ENCODE data around the gene ARID2. TPM values are rescaled to one million over a fixed set of nuclear protein-coding genes. Genes with fewer than 3 reads are reported as not detected.

The ARID2 gene
- total RNA-seq, 4 donors from 2014 or later: 32.1 to 79.1 (median 41.5) TPM

- DNase-seq (ENCODE audit: low spot score in 2 of 2): no peak
- Histone ChIP-seq H3K9me3 (no peaks in the 10 kb centered on the region), H3K27ac (no peak overlapping the region), H3K4me3 (no peak overlapping the region), H3K27me3 (no peaks in the 10 kb centered on the region), H3K36me3 (peaks cover 42% of the 10 kb centered on the region), H3K4me1 (no peaks in the 10 kb centered on the region)
- WGBS: 98% methylated on average over 1 of the region's 1 CpG
- no peak for TF ChIP-seq CTCF (IDR thresholded peaks at IDR 0.05)
- TF ChIP-seq POLR2AphosphoS5 (IDR thresholded peaks at IDR 0.05): no peak
- TF ChIP-seq POLR2A (IDR thresholded peaks at IDR 0.05): no peak
- TF ChIP-seq EP300 (IDR thresholded peaks at IDR 0.05): no peak
These were observed 136.8 kb downstream of the ARID2 start for GRCh38 chr12:45866299-45866698.

- Histone ChIP-seq H3K4me3 (no peak overlapping the region), H3K27ac (no peak overlapping the region), H3K9me3 (no peaks in the 10 kb centered on the region), H3K36me3 (peaks cover 61% of the 10 kb centered on the region), H3K4me1 (no peaks in the 10 kb centered on the region), H3K27me3 (no peaks in the 10 kb centered on the region)
- TF ChIP-seq CTCF (IDR thresholded peaks at IDR 0.05): no peak
- no peak for TF ChIP-seq EP300 (IDR thresholded peaks at IDR 0.05)
- TF ChIP-seq POLR2AphosphoS5 (IDR thresholded peaks at IDR 0.05): no peak
- TF ChIP-seq POLR2A (IDR thresholded peaks at IDR 0.05): no peak
- 87% methylated on average over 7 of the region's 7 CpGs for WGBS
- no peak for DNase-seq (ENCODE audit: low spot score in 2 of 2)
These were observed 142.9 kb downstream of the ARID2 start for GRCh38 chr12:45872446-45872845.

GRCh38 chr12:45877069-45877468 is 147.6 kb downstream of the ARID2 start:
- no peak for DNase-seq (ENCODE audit: low spot score in 2 of 2)
- TF ChIP-seq EP300 (IDR thresholded peaks at IDR 0.05): no peak
- no peak for TF ChIP-seq POLR2A (IDR thresholded peaks at IDR 0.05)
- TF ChIP-seq POLR2AphosphoS5 (IDR thresholded peaks at IDR 0.05): no peak
- TF ChIP-seq CTCF (IDR thresholded peaks at IDR 0.05): no peak
- Histone ChIP-seq H3K36me3 (peaks cover 54% of the 10 kb centered on the region), H3K27ac (no peak overlapping the region), H3K9me3 (no peaks in the 10 kb centered on the region), H3K4me1 (no peaks in the 10 kb centered on the region), H3K4me3 (no peak overlapping the region), H3K27me3 (no peaks in the 10 kb centered on the region)
- 97% methylated on average over 5 of the region's 5 CpGs for WGBS

GRCh38 chr12:45878630-45879255 is 149.2 kb downstream of the ARID2 start:
- no peak for DNase-seq (ENCODE audit: low spot score in 2 of 2)
- no peak overlapping the region for H3K4me3 ChIP-seq
- no peaks in the 10 kb centered on the region for H3K9me3 ChIP-seq
- no peak overlapping the region for H3K27ac ChIP-seq
- TF ChIP-seq CTCF (IDR thresholded peaks at IDR 0.05): no peak
- TF ChIP-seq POLR2AphosphoS5 (IDR thresholded peaks at IDR 0.05): no peak
- no peak for TF ChIP-seq EP300 (IDR thresholded peaks at IDR 0.05)
- TF ChIP-seq POLR2A (IDR thresholded peaks at IDR 0.05): no peak
- no peaks in the 10 kb centered on the region for H3K4me1 ChIP-seq
- no peaks in the 10 kb centered on the region for H3K27me3 ChIP-seq
- H3K36me3 ChIP-seq: peaks cover 46% of the 10 kb centered on the region
- WGBS: 64% methylated on average over 8 of the region's 8 CpGs

- no peaks in the 10 kb centered on the region for H3K27me3 ChIP-seq
- peaks cover 46% of the 10 kb centered on the region for H3K36me3 ChIP-seq
- no peak for TF ChIP-seq POLR2AphosphoS5 (IDR thresholded peaks at IDR 0.05)
- TF ChIP-seq EP300 (IDR thresholded peaks at IDR 0.05): no peak
- TF ChIP-seq CTCF (IDR thresholded peaks at IDR 0.05): no peak
- no peak for TF ChIP-seq POLR2A (IDR thresholded peaks at IDR 0.05)
- no peak for DNase-seq (ENCODE audit: low spot score in 2 of 2)
- no peak overlapping the region for H3K27ac ChIP-seq
- H3K9me3 ChIP-seq: no peaks in the 10 kb centered on the region
- no peak overlapping the region for H3K4me3 ChIP-seq
- WGBS: 95% methylated on average over 2 of the region's 2 CpGs
- no peaks in the 10 kb centered on the region for H3K4me1 ChIP-seq
These were observed 149.9 kb downstream of the ARID2 start for GRCh38 chr12:45879363-45879895.
